WTC11 (cell line): ENCODE results near the gene EXPH5. TPM values are rescaled to one million over a fixed set of nuclear protein-coding genes. Genes with fewer than 3 reads are reported as not detected.

Experiments
- ATAC-seq: fragments of 200-7000 bp; cut with Tn5 transposase; 2 replicates; pipeline ENCODE4 v1.10.0; 2021; ENCODE audit warnings: mild to moderate bottlenecking, moderate library complexity
- CTCF ChIA-PET: fragments of 300-600 bp; sonication (Branson Sonifier 250); formaldehyde crosslinking; loops from one replicate; lab custom pipeline; 2021; ENCODE audit warnings: antibody characterized with exemption; lab: Charles Lee
- POLR2A ChIA-PET: fragments of 350-600 bp; sonication (Branson Sonifier 250); formaldehyde crosslinking; loops from one replicate; lab custom pipeline; 2021; ENCODE audit warnings: antibody characterized with exemption; lab: Charles Lee
- DNase-seq: peaks from one replicate; pipeline ENCODE4 v3.0.0; 2021; ENCODE audit warnings: low spot score
- H3K27ac Mint-ChIP-seq: 2 replicates; pipeline ENCODE4 v1.8.0; 2021; ENCODE audit warnings: mixed read lengths
- H3K27me3 Mint-ChIP-seq: 2 replicates; pipeline ENCODE4 v1.8.0; 2021; ENCODE audit warnings: low read depth, mild to moderate bottlenecking, moderate library complexity, mixed read lengths
- H3K36me3 Mint-ChIP-seq: 2 replicates; pipeline ENCODE4 v1.8.0; 2021; ENCODE audit warnings: mixed read lengths
- H3K4me1 Mint-ChIP-seq: 2 replicates; pipeline ENCODE4 v1.8.0; 2022; ENCODE audit warnings: mixed read lengths
- H3K4me3 Mint-ChIP-seq: 2 replicates; pipeline ENCODE4 v1.8.0; 2021; ENCODE audit warnings: mild to moderate bottlenecking, moderate library complexity, mixed read lengths
- H3K9me3 Mint-ChIP-seq: 2 replicates; pipeline ENCODE4 v1.8.0; 2021; ENCODE audit warnings: mixed read lengths
- AR ChIP-seq: fragments of 250-450 bp; sonication (Bioruptor Pico); IDR thresholded peaks from 2 replicates; pipeline ENCODE4 v1.9.0; 2021; ENCODE audit warnings: mild to moderate bottlenecking
- CREM ChIP-seq: sonication (generic); formaldehyde crosslinking; IDR thresholded peaks from 2 replicates; pipeline ENCODE4 v1.8.1; 2022; ENCODE audit warnings: mild to moderate bottlenecking, missing genetic modification reagents, moderate library complexity
- EMX1 ChIP-seq: fragments of 250-450 bp; sonication (Bioruptor Pico); IDR thresholded peaks from 2 replicates; pipeline ENCODE4 v1.8.0; 2021; ENCODE audit warnings: mild to moderate bottlenecking
- ESRRA ChIP-seq: sonication (generic); formaldehyde crosslinking; IDR thresholded peaks from 2 replicates; pipeline ENCODE4 v1.8.1; 2022; ENCODE audit warnings: mild to moderate bottlenecking, missing genetic modification reagents, borderline replicate concordance
- FOXP4 ChIP-seq: sonication (generic); formaldehyde crosslinking; IDR thresholded peaks from 2 replicates; pipeline ENCODE4 v1.8.0; 2022; ENCODE audit warnings: mild to moderate bottlenecking, missing genetic modification reagents
- GRHL2 ChIP-seq: fragments of 250-450 bp; sonication (Bioruptor Pico); IDR thresholded peaks from 2 replicates; pipeline ENCODE4 v1.8.0; 2022; ENCODE audit warnings: mild to moderate bottlenecking, moderate library complexity; ENCODE audit not compliant: insufficient replicate concordance, severe bottlenecking
- IRF2 ChIP-seq: sonication (generic); formaldehyde crosslinking; IDR thresholded peaks from 2 replicates; pipeline ENCODE4 v1.8.0; 2022; ENCODE audit warnings: low read depth, missing genetic modification reagents, borderline replicate concordance
- NFE2L1 ChIP-seq: sonication (generic); formaldehyde crosslinking; IDR thresholded peaks from 2 replicates; pipeline ENCODE4 v1.8.1; 2023; ENCODE audit warnings: missing genetic modification reagents
- NR2C2 ChIP-seq: sonication (generic); formaldehyde crosslinking; IDR thresholded peaks from 2 replicates; pipeline ENCODE4 v1.8.0; 2022; ENCODE audit warnings: mild to moderate bottlenecking, missing genetic modification reagents
- NR3C1 ChIP-seq: sonication (generic); formaldehyde crosslinking; conservative IDR thresholded peaks from 2 replicates; pipeline ENCODE4 v1.8.1; 2023; ENCODE audit warnings: low read depth, mild to moderate bottlenecking, missing genetic modification reagents
- SOX15 ChIP-seq: fragments of 250-450 bp; sonication (Bioruptor Pico); IDR thresholded peaks from 2 replicates; pipeline ENCODE4 v1.9.0; 2021; ENCODE audit warnings: mild to moderate bottlenecking
- TEAD1 ChIP-seq: sonication (generic); formaldehyde crosslinking; IDR thresholded peaks from 2 replicates; pipeline ENCODE4 v1.8.0; 2022; ENCODE audit warnings: mild to moderate bottlenecking, missing genetic modification reagents
- USF2 ChIP-seq: sonication (generic); formaldehyde crosslinking; IDR thresholded peaks from 2 replicates; pipeline ENCODE4 v1.8.1; 2023; ENCODE audit warnings: mild to moderate bottlenecking, missing genetic modification reagents, moderate library complexity
- ZNF121 ChIP-seq: sonication (generic); formaldehyde crosslinking; IDR thresholded peaks from 2 replicates; pipeline ENCODE4 v1.8.0; 2023; ENCODE audit warnings: missing genetic modification reagents
- ZNF263 ChIP-seq: sonication (generic); formaldehyde crosslinking; IDR thresholded peaks from 2 replicates; pipeline ENCODE4 v1.8.1; 2022; ENCODE audit warnings: low read depth, mild to moderate bottlenecking, moderate library complexity, missing genetic modification reagents
- ZNF317 ChIP-seq: sonication (generic); formaldehyde crosslinking; IDR thresholded peaks from 2 replicates; pipeline ENCODE4 v1.8.1; 2023; ENCODE audit warnings: low read depth, mild to moderate bottlenecking, moderate library complexity, missing genetic modification reagents, borderline replicate concordance
- ZNF416 ChIP-seq: fragments of 250-450 bp; sonication (Bioruptor Pico); IDR thresholded peaks from 2 replicates; pipeline ENCODE4 v1.9.0; 2021; ENCODE audit warnings: mild to moderate bottlenecking, inconsistent platforms
- total RNA-seq: library from RNA; stranded (reverse); gene quantifications from 3 replicates; pipeline ENCODE4 v1.2.3, GENCODE V29; 2021
- TF ChIP-seq, protein P1 (sequence below): sonication (generic); formaldehyde crosslinking; conservative IDR thresholded peaks from 2 replicates; pipeline ENCODE4 v1.8.1; 2022; ENCODE audit warnings: mild to moderate bottlenecking, missing genetic modification reagents
- TF ChIP-seq, protein P2 (sequence below): fragments of 250-450 bp; sonication (Bioruptor Pico); IDR thresholded peaks from 2 replicates; pipeline ENCODE4 v1.9.0; 2021; ENCODE audit warnings: moderate library complexity, mild to moderate bottlenecking, inconsistent platforms, borderline replicate concordance
- TF ChIP-seq, protein P3 (sequence below): sonication (generic); formaldehyde crosslinking; IDR thresholded peaks from 2 replicates; pipeline ENCODE4 v1.8.1; 2022; ENCODE audit warnings: mild to moderate bottlenecking, missing genetic modification reagents, moderate library complexity, borderline replicate concordance

Gene EXPH5
- total RNA-seq, 1 experiment from 2014 or later: 11.2 TPM

DNA sequence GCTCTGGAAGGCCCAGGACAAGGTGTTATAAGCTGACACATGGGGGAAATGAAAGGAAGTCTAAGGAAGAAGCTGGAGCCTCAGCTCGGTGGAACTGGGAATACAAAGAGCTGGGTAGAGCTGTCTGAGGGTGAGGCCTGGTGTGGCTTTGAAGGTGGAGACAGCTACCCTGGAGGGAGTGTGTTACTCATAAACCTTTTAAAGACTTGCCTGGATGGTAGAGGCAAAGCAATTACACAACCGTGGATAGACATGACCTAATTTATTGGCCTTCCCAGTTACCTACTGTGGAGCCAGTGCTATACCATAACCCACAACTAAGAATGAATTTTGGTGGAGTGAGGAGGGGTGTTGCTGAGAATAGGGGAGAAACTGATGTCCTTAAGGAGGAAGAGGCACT lies 22.6 kb downstream of the EXPH5 start:
- Mint-ChIP-seq H3K4me3 (no peak overlapping the region), H3K36me3 (peaks cover 2% of the 10 kb centered on the region; the same call in 1 of the 2 replicates), H3K4me1 (peaks cover 34% of the 10 kb centered on the region), H3K27me3 (no peaks in the 10 kb centered on the region), H3K27ac (0 out of 2 replicates have a peak overlapping the region, but pooled peaks have one; percentile 30), H3K9me3 (no peaks in the 10 kb centered on the region)
- ChIA-PET CTCF (no interaction called here), POLR2A (no interaction called here)
- TF ChIP-seq IRF2 (no peak), AR (CRISPR knock-in tag) (no peak), USF2 (CRISPR knock-in tag) (no peak), EMX1 (CRISPR knock-in tag) (no peak), FOXP4 (no peak), ESRRA (CRISPR knock-in tag) (no peak)
- DNase-seq: no peak
- ATAC-seq: no peak

GRCh38 chr11:108569896-108570295 lies 23.7 kb downstream of the EXPH5 start:
- TF ChIP-seq ZNF317 (CRISPR knock-in tag) (no peak), ZNF263 (CRISPR knock-in tag) (no peak), SOX15 (CRISPR knock-in tag) (no peak), TEAD1 (CRISPR knock-in tag) (no peak), CREM (no peak), NR2C2 (CRISPR knock-in tag) (no peak), NFE2L1 (CRISPR knock-in tag) (no peak), GRHL2 (CRISPR knock-in tag) (no peak), IRF2 (no peak), ESRRA (CRISPR knock-in tag) (no peak), NR3C1 (no peak), ZNF416 (CRISPR knock-in tag) (no peak), ZNF121 (CRISPR knock-in tag) (no peak)
- TF ChIP-seq, protein P1, sequence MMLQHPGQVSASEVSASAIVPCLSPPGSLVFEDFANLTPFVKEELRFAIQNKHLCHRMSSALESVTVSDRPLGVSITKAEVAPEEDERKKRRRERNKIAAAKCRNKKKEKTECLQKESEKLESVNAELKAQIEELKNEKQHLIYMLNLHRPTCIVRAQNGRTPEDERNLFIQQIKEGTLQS (CRISPR knock-in tag): no peak
- TF ChIP-seq, protein P2, sequence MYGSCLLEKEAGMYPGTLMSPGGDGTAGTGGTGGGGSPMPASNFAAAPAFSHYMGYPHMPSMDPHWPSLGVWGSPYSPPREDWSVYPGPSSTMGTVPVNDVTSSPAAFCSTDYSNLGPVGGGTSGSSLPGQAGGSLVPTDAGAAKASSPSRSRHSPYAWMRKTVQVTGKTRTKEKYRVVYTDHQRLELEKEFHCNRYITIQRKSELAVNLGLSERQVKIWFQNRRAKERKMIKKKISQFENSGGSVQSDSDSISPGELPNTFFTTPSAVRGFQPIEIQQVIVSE: no peak
- TF ChIP-seq, protein P3, sequence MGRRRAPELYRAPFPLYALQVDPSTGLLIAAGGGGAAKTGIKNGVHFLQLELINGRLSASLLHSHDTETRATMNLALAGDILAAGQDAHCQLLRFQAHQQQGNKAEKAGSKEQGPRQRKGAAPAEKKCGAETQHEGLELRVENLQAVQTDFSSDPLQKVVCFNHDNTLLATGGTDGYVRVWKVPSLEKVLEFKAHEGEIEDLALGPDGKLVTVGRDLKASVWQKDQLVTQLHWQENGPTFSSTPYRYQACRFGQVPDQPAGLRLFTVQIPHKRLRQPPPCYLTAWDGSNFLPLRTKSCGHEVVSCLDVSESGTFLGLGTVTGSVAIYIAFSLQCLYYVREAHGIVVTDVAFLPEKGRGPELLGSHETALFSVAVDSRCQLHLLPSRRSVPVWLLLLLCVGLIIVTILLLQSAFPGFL: no peak
- TF ChIP-seq, all 79 proteins: peak for 0
- H3K27me3 Mint-ChIP-seq: no peaks in the 10 kb centered on the region
- ChIA-PET CTCF (no interaction called here), POLR2A (no interaction called here)
- H3K36me3 Mint-ChIP-seq: peaks cover 2% of the 10 kb centered on the region; the same call in 1 of the 2 replicates
- H3K9me3 Mint-ChIP-seq: no peaks in the 10 kb centered on the region
- H3K27ac Mint-ChIP-seq: no peak overlapping the region
- H3K4me1 Mint-ChIP-seq: peaks cover 29% of the 10 kb centered on the region
- ATAC-seq (no peak), DNase-seq (no peak)
- no peak overlapping the region for H3K4me3 Mint-ChIP-seq
